HG03280 (cell line): ENCODE results near the gene NOXA1.
"Not testable (repeated sequence)": the region's sequence is repeated elsewhere in the genome, so short reads cannot be mapped to it uniquely, and the experiment has no call there.

Experiments
- ATAC-seq: cut with Tn5 transposase; IDR thresholded peaks from one replicate; pipeline ENCODE4 v1.9.1; 2021; ENCODE audit warnings: mild to moderate bottlenecking, moderate library complexity; ENCODE audit not compliant: unreplicated experiment

NOXA1 gene

GRCh38 chr9:137422604-137423513 is at the start of gene NOXA1, which contains the start of gene EXD3:
NOXA1 (plus strand) TSS chr9:137423393; CDS start chr9:137423530, 137 bp downstream.
EXD3 (minus strand) TSS chr9:137423162; CDS start chr9:137395357, 27,805 bp downstream.
- peak; percentile 89 for ATAC-seq

GRCh38 chr9:137373611-137373980 is 49.6 kb upstream of the NOXA1 start:
- no peak for ATAC-seq

- ATAC-seq, result no peak
These were observed 48.9 kb upstream of the NOXA1 start for GRCh38 chr9:137374131-137374845.

- no peak for ATAC-seq
These were observed 47.7 kb upstream of the NOXA1 start for GRCh38 chr9:137375321-137376058.

- no peak for ATAC-seq
These were observed 46.8 kb upstream of the NOXA1 start for GRCh38 chr9:137376386-137376785.

- not testable (repeated sequence) for ATAC-seq
These were observed 44.3 kb upstream of the NOXA1 start for GRCh38 chr9:137378688-137379410.

- no peak for ATAC-seq
These were observed 43.4 kb upstream of the NOXA1 start for GRCh38 chr9:137379761-137380161.

- no peak for ATAC-seq
These were observed 43.0 kb upstream of the NOXA1 start for GRCh38 chr9:137380171-137380570.

- ATAC-seq, result no peak
These were observed 42.6 kb upstream of the NOXA1 start for GRCh38 chr9:137380606-137381005.

GRCh38 chr9:137381501-137382443 is 41.4 kb upstream of the NOXA1 start:
- no peak for ATAC-seq

GRCh38 chr9:137382444-137383080 is 40.6 kb upstream of the NOXA1 start:
- ATAC-seq, result no peak

- ATAC-seq, result no peak
These were observed 40.0 kb upstream of the NOXA1 start for GRCh38 chr9:137383081-137383783.

- ATAC-seq, result no peak
These were observed 39.1 kb upstream of the NOXA1 start for GRCh38 chr9:137383784-137384756.

- no peak for ATAC-seq
These were observed 38.0 kb upstream of the NOXA1 start for GRCh38 chr9:137385061-137385655.

GRCh38 chr9:137386507-137387113 is 36.6 kb upstream of the NOXA1 start:
- not testable (repeated sequence) for ATAC-seq

- no peak for ATAC-seq
These were observed 35.9 kb upstream of the NOXA1 start for GRCh38 chr9:137387114-137387890.
